Body of pancreas (tissue), 4 donors: ENCODE results near the gene ALG14.

Source experiments
- CTCF ChIP-seq, 7 experiments: fragments of 450-650 bp in 4 of 7; fragments of 200-600 bp in 3 of 7; sonication (generic) in 3 of 7; IDR thresholded peaks; one replicate each; pipeline ENCODE4 v1.5.1; 2016 to 2019; ENCODE audit warnings: antibody characterized with exemption in 7 of 7
- POLR2A ChIP-seq, 3 donors: fragments of 450-650 bp; IDR thresholded peaks; one replicate each; pipeline ENCODE4 v1.6.1; 2016; ENCODE audit warnings: antibody characterized with exemption in 3 of 3, mild to moderate bottlenecking in 2 of 3

DNA sequence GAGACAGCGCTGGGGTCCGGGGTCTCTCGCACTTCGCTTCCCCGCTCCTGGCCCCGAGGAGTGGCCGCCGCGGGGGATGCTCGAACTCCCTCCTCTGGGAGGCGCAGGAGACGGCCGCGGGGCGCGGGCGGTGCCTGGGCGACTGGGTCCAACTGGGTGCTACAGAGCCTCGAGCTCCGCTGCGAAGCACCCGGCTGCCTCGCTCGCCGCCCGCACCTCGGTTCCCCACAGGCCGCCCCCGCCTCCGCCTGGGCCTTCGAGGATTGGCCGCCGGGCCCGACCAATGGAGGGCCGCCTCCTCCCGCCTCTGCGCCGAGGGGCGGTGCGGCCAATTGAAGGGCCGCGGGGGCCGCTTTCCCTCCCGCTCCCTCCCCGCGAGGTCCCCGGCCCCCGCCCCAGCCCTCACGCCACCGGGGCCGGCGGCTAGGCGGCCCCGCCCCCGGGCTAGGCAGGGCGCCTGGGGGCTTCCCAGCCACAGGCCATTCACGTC lies 145.8 kb downstream of the ALG14 start, which contains the start of gene CNN3:
- TF ChIP-seq CTCF (IDR thresholded peaks at IDR 0.05) (peak in 1 of 7 experiments; percentile 14), POLR2A (IDR thresholded peaks at IDR 0.05) (peak; percentile 96 to 98 (median 97))
